Activated T-helper 1 cell treated with Interleukin-2 at 50 U/mL for 16 hours (primary cell): Measurements from ENCODE around the gene PARN.

Experiments
- DNase-seq: peaks from one replicate; pipeline ENCODE4 v3.0.0-alpha.2; 2020; ENCODE audit warnings: low read depth

The PARN gene

DNA sequence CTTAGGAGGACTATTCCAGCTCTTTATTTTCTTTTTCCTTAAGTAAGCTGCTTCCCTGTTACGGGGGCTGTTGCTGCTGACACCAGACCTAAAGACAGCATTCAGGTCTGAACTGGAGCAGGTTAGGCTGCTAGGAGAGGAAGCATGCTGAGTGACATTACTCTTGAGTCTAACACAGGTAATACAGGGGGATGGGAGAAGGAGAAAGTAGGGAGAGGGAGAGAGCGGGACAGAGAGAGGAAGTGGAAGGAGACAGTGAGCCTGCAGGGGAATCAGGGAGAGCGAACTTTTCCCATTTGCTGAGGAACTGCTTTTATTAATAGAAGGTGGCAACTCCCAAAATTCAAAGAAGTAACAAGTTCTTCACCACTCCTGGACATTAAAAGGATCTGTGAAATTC lies 130.9 kb downstream of the PARN start:
- no peak for DNase-seq

DNA sequence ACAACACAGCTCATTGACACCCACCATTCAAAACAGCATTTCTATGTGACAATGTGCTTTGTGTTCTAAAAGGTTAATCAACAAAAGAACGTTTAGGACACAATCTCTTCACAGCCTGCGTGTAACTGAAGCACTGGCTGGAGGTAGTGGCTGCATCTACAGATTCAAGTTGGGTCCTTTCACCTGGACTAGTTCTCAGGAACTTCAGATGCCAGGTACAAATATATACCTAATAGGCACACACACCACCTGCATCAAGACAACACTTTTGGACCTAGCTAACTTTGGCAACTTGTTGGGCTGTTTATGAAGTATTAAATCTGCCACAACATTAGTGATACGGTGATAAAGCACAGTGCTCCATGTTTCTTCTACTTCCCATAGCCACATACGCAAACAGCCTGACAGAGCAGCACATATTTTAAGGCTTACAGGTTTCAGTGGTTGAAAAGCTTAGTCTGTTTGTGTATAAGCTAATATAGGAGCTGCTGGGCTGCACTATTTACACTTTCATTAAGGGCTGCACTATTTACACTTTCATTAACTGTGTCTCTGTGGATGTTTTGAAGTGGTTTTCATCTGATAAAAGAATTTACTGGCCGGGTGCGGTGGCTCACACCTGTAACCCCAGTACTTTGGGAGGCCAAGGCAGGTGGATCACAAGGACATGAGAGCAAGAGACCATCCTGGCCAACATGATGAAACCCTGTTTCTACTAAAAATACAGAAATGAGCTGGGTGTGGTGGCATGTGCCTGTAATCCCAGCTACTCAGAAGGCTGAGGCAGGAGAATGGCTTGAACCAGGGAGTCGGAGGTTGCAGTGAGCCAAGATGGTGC lies 132.6 kb downstream of the PARN start:
- DNase-seq, result no peak

DNA sequence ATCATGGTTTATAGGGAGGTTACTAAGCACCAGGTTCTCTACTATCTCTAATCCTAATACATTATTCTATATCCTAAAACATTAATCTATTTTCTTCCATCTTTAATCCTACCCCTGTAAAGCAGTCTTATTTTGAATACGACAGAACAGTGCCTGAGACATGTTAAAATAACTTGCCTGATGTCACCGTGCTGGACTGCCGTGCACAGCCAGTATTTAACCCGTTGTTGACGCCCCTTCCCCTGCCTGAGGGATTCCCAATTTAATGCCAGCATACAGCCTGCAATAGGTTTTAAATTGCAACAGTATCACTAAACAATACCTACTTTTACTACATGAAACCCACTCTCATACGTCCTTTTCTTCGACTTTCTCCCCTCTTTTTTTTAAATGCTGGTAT lies 133.3 kb downstream of the PARN start:
- DNase-seq, result no peak

DNA sequence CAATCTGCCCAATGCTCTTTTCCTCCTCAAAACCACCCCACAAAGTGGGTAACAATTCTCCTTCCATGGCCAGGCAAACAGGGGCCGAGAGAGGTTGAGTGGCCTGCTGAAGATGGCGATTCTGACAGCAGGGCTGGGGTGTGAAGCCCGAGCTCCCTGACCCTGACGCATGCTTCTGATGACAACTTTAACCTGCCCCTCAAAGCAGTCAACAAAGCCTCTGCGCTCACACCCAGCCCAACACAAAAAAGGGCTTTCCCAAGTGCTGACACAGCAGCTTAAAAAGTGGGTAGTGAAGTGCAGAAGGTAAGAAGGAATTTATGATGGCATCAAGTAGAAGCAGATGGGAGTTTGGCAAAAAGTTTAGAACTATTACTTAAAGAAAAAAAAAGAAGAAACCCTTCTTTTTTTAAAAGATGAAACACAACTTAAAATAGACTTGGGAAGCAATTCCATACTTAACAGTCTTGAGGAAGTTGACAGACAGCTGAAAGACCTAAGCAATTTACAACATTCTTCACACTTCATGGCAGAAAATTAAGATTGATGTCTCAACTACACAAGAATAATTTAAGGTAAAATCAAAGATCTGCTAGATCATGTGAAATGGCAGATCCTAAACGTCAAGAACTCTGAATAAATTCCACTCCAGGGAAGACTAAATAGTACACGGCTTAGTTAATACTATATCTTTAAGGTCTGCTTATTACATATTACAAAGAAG lies 133.9 kb downstream of the PARN start:
- no peak for DNase-seq

DNA sequence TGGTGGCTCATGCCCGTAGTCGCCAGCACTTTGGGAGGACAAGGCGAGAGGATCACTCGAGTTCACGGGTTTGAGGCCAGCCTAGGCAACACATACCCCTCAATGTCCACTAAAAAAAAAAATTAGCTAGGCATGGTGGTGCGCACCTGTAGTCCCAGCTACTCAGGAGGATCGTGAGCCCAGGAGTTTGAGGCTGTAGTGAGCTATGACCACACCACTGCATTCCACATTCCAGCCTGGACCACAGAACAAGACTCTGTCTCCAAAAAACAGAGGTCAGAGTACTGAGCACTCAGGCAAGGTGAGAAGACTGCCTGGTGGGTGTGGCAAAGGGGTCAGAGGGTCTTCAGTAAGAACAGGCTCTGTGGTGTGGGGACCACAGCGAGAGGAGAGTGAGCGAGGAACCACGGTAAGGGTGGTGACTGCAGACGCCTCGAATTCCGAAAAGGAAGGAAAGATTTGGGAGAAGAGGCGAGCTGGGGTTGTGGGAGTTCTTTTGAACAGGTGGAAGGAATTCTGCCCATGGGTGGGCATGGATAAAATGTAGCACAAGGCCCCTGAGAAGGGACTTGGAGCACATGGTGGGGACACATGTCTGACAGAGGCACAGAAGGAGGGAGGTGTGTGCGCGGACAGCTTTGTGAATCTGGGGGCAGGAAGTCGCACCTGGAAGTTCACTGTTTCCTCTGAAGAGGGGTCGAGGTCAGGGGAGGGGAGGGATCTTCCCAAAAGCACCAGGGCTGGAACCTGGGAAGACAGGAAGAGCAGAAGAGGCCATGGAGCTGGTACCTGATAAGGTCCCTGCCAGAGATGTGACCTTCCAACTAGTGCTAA lies 134.6 kb downstream of the PARN start:
- DNase-seq, result no peak

DNA sequence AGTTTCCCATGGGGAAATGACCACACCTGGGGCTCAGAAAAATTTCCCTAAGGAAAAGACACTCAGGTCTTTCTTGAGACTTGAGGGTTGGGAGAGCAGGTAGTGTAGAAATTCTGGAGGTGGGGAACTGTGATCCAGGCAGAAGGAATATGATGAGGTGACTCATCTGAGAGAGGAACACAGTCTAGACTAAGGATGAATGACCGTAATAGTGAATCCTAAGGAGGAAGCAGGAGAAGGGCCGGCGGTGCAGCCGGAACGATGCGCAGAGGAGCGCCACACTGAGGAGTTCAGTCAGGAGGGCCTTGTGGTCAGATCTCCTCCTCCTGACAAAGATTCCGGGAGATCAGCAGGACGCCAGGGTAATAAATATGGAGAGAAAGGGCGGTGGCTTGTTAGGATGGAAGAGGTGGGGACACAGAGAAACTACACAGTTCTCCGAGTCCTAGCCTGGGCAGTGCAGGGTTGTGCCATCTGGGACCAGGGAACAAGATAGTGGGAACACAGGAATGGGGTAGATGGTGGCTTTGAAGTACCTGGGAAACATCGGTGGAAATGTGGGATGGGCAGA lies 135.6 kb downstream of the PARN start:
- DNase-seq, result no peak

DNA sequence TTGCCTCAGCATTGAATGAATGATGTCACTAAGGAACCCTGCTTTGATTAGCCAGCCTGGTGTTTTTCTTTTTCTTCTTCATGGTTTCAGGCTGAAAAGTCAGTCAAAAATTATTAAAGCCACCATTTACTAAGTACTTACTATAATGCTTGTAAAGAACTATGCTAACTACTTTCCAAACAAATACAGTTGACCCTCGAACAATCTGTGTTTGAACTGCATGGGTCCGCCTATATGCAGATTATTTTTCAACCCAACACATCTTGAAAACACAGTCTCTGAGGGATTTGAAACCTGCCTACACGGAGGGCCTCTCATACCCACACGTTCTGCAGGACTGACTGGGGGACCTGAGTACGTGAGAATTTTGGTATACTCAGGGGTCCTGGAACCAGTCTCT lies 136.3 kb downstream of the PARN start:
- no peak for DNase-seq

DNA sequence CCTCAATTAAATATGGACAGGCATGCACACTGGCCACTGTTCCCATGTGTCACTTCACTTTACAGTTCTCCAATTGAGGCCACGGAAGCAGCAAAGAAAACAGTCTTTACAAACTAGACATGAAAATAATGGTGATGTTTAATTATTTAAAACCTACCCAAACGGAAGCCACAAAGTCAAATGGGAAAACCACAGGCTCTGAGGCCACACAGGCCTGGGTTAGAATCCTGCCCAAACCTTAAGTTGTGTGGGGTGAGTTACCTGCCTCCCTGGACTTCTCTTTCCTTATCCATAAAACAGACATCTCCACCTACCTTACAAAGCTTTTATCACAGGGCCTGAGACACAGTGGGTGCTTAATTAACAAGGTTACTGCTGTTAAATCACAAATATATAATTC lies 137.4 kb downstream of the PARN start:
- DNase-seq, result no peak

DNA sequence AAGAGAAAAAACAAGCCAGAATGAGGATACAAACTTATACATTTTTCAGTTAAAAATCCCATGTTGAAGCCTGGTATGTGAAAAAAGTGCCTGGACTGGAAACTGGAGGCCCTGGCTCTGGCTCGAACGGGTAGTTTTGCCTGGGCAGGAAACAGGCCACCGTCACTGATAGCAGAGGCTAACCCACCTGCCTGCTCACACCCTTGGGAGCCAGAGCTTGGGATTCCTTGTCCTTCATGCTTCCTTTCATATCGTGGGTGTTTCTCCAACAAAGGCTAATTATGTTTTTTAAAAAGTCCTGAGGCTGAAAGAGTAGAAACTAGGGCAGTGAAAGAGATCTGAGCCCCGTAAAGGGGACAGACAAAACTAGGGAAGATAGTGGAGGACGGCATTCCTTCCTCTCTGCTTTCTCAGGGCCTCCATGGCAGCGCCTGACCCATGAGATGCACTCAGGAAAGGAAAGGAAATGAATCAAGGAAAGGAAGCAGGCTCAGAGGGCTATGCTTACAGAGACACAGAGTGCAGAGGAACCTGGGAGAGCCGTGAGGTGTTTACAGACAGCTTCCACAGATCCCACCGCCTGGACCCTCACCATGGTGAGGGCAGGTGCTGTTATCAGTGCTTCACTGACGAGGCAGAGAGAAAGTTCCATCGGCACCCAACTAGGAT lies 138.1 kb downstream of the PARN start:
- DNase-seq, result no peak

DNA sequence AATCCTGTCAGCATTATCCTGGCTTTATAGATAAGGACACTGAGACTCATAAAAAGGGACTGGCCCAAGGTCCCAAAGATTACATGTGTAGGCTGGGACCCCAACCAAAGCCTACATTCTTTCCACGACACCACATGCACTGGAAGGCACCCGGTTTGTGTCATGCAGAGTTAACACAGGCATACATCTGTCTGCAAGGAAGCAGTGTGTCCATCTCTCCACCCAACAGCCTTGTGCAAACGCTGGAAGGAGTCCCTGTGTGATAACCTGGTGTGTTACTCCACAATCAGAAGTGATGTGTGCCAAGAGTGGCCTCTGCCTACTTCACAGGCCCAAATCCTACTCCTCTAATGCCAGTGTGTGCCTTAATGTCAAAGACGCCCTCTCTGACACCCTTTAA lies 139.8 kb downstream of the PARN start:
- no peak for DNase-seq

DNA sequence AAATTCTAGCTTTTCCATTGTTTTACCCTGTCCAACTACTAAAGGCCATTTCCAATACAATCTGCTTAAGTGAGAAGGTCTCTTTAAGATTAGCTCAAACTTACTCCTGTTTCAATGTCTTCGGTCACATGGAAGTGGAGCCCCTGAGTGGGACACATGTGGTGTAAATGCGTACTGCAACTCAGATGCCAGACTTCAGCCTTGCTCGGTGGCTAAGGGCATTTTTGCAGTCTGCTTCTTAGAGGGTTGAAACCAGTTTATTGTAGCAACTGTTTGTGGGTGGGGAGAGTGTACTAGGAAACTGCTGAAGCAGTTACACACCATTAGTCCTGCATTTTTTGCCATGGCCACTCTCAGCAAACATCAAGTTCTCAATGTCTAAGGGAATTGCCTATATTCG lies 140.6 kb downstream of the PARN start:
- no peak for DNase-seq

DNA sequence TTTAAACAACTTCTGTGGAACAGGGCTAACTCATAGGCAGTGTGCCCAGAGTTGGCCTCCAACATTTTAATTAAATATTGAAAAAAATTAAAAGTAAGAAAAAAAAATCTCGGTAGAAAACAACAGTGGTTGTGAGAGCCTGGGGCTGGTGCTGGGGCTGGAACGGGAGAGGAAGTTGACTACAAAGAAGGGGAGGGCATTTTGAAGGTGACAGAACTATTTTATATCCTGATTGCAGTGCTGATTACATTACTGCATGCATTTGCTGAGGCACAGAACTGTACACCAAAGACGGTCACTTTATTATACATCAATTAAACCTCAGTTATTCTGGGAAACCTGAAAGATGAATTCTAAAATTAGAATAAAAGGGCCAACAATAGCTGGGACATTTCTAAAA lies 142.5 kb downstream of the PARN start:
- DNase-seq, result no peak

DNA sequence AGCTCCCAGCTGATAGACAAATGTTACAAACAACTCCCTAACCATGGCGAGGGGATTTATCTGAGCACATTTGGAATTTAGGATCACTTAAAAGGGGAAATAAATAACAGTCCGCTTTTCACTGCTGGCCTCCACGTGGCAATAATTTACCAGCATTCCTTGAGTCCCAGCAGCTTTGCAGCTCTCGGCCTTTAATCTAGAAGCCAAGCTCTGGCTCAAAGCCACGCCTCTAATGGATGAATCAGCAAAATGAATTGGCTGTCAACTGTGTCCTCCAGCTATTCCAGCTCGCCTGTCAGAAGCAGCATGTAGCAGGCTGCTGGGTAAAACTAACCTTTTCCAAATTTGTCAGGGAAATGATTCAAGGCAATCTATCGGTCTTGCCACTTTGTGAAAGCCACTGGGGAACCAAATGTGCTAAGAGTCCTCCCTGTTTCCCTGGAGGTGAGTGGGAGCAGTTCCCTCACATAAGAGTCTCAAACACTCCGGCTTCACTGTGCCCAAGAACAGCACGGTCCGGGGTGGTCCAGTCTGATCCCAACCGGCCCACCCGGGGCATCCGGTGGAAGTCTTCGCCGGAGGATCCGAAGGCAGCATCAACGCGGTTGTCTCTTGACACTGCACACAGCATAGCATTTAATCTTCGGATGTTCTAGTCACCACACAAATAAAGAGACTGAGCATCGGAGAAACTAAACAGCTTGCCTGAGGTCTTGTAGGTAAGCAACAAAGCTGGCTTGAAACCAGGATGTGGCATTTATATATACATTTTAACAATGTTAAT lies 143.3 kb downstream of the PARN start:
- DNase-seq, result no peak

DNA sequence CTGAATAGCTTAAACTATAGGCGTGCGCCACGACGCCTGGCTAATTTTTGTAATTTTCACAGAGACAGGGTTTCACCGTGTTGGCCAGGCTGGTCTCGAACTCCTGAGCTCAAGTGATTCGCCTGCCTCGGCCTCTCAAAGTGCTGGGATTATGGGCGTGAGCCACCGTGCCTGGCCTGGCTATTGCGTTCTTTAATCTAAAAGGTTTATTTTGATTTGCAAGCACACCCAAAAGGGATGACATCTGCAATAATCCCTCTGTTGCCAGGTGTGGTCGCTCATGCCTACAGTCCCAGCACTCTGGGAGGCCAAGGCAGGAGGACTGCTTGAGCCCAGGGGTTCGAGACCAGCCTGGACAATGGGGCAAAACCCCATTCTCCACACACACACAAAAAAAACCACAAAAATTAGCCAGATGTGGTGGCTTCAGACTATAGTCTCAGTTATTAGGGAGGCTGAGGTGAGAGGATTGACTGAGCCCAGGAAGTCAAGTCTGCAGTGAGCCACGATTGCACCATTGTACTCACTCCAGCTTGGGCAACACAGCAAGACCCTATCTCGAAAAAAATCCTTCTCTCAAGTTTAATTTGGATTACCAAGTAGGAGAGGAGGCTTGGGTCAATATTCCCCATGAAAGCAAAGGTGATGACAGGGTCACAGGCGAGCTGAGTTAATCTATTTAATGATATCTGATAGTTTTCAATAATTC lies 144.1 kb downstream of the PARN start:
- DNase-seq, result no peak

DNA sequence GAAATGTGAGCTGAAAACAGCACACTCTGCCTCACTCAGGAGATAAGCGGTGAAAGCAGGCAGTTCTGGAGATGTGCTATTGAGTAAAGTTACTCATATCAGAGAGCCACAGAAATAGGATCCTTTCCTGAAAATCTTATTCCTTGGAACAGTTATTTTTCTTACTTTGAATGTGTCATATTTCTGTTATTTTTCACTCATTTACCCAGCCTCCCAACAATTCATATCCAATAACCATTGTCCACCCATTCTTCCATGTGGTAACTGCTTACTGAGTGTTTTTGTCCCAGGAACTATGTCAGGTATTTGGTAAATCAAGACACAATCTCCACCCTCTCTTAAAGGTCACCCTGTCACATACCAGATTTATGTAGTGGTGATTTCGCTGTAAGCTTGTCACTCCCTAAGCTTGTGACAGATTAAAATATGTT lies 144.9 kb downstream of the PARN start:
- DNase-seq, result no peak

DNA sequence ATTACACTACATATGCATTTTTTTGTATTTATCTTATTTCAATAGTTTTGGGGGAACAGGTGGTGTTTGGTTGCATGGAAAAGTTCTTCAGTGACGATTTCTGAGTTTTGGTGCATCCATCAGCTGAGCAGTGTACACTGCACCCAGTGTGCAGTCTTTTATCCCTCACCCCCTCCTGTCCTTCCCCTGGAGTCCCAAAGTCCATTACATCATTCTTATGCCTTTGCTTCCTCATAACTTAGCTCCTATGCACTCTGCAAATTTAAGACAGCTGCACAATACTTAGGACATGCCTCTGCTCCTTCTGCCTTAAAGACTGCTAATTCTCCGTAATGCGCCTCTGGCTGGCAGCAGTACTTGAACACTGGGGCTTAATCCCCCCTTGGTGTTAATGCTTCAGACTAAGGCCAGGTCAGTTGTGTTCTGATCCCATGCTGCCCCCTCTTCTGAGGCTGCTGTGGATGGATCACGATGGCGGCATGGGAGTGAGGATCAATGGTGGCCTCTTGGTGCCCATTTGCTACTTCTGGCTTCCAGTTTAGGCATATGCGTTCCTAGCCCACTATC lies 146.2 kb downstream of the PARN start:
- no peak for DNase-seq

DNA sequence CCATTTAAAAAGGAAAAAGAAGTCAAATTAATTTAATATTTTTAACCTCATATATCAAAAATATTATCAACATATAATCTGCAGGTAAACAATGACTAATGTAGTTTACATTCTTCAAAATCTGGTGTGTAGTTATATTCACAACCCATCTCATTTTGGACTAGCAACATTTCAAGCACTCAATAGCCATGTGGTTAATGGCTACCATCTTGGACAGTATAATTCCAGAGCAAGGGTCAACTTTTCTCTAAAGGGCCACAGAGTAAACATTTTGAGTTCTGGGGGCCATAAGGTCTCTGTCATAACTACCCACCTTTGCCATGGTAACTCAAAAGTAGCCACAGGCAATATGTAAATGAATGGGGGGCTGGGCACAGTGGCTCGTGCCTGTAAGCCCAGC lies 153.9 kb downstream of the PARN start:
- no peak for DNase-seq

DNA sequence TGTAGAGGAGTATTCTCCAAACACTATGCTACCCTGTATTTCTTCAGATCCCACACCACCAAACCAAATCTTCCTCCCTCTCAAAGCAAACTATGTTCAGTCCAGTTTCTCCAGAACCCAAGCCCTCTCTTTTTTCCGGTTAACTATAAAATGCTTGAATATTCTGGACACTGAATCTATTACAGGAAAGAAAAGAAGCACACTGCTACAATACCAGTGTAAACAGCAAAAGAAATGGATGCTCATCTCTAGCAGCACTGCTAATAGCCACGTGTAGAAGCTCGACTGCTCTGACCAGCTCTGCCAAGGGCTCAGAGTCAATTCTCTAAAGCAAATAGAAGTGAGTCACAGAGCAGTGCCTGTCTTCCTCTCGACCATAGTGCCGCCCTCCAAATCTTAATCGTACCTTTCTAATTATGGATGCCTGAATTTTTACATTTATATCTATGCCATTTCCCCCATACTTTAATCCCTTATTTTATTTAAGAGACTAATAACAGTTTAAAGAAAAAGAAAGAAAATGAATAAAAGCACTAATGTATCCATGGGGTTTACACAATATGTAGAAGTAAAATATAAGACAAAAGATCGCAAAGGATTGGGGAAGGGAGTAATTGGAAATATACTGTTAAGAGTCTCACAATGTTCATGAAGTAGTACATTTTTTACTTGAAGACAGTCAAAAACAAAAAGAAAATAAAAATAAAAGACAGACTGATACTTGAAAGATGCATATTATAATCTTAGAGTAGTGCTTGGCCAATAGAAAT lies 154.5 kb downstream of the PARN start:
- DNase-seq, result no peak

DNA sequence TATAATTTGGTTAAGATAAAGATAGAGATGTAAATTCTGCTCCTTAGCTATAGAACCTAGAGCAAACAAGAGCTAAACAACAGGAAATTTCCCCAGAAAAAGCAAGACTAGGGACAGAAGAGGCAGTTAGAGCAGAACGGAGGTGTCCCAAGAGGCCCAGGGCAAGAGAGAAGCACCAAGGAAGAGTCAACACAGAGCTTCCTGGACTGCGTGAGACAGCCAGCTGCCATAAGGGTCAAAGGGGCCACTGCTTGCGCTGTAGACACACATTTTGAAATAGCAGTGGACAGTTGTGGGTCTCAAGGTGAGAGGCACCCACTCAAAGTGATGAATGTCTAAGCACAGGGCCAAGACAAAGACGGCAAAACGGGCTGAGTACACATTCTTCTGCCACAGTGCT lies 156.6 kb downstream of the PARN start:
- no peak for DNase-seq
